NCI-H2081 (cell line): ENCODE measurements around the gene YWHAE.
"Not testable (repeated sequence)": the region's sequence is repeated elsewhere in the genome, so short reads cannot be mapped to it uniquely, and the experiment has no call there.

Source experiments
- DNase-seq, 2 experiments: peaks; one replicate each; lab custom pipeline; 2025; lab: John Stamatoyannopoulos, UW

Gene YWHAE

GRCh38 chr17:1412185-1413110 lies 12.4 kb upstream of the YWHAE start:
- no peak for DNase-seq

- DNase-seq: no peak
Measured at GRCh38 chr17:1402262-1402586, 2.2 kb upstream of the YWHAE start.

GRCh38 chr17:1398931-1399678 lies 917 bp downstream of the YWHAE start:
- no peak for DNase-seq

GRCh38 chr17:1398028-1398427 lies 2.0 kb downstream of the YWHAE start:
- DNase-seq: no peak

- DNase-seq: not testable (repeated sequence)
Measured at GRCh38 chr17:1395876-1396665, 4.0 kb downstream of the YWHAE start.

- no peak for DNase-seq
Measured at GRCh38 chr17:1391577-1391976, 8.4 kb downstream of the YWHAE start.

GRCh38 chr17:1390432-1391367 lies 9.3 kb downstream of the YWHAE start:
- no peak for DNase-seq

- DNase-seq: not testable (repeated sequence)
Measured at GRCh38 chr17:1387490-1388227, 12.4 kb downstream of the YWHAE start.

GRCh38 chr17:1386675-1387190 lies 13.3 kb downstream of the YWHAE start:
- not testable (repeated sequence) for DNase-seq

- no peak for DNase-seq
Measured at GRCh38 chr17:1386265-1386664, 13.8 kb downstream of the YWHAE start.

- no peak for DNase-seq
Measured at GRCh38 chr17:1385861-1386260, 14.2 kb downstream of the YWHAE start.

- no peak for DNase-seq
Measured at GRCh38 chr17:1384905-1385435, 15.1 kb downstream of the YWHAE start.

- DNase-seq: no peak
Measured at GRCh38 chr17:1379930-1380313, 20.1 kb downstream of the YWHAE start.

- no peak for DNase-seq
Measured at GRCh38 chr17:1379208-1379929, 20.7 kb downstream of the YWHAE start.

GRCh38 chr17:1378476-1378860 lies 21.6 kb downstream of the YWHAE start:
- DNase-seq: not testable (repeated sequence)

GRCh38 chr17:1377334-1377733 lies 22.7 kb downstream of the YWHAE start:
- no peak for DNase-seq

- DNase-seq: no peak
Measured at GRCh38 chr17:1376061-1376460, 24.0 kb downstream of the YWHAE start.

GRCh38 chr17:1375615-1376014 lies 24.4 kb downstream of the YWHAE start:
- DNase-seq: no peak

GRCh38 chr17:1374431-1375177 lies 25.4 kb downstream of the YWHAE start:
- no peak for DNase-seq
